Panc1 (cell line): Measurements from ENCODE around the gene PPFIA1. TPM values are rescaled to one million over a fixed set of nuclear protein-coding genes. Genes with fewer than 3 reads are reported as not detected.

Source experiments
- ATAC-seq: fragments of 200-7000 bp; cut with Tn5 transposase; 2 replicates; pipeline ENCODE4 v1.9.1; 2020; ENCODE audit warnings: mild to moderate bottlenecking, moderate library complexity
- BruUV-seq: library from RNA; stranded (reverse); fragments of 400-500 nt; replicated peaks from 2 replicates; lab custom pipeline; 2021; lab: Mats Ljungman, UMichigan
- CTCF ChIA-PET: fragments of 300-600 bp; sonication (Branson Sonifier 250); formaldehyde crosslinking; loops from one replicate; lab custom pipeline; 2022; ENCODE audit warnings: antibody characterized with exemption; lab: Charles Lee
- POLR2A ChIA-PET: fragments of 300-600 bp; sonication (Branson Sonifier 250); formaldehyde crosslinking; loops from one replicate; lab custom pipeline; 2022; ENCODE audit warnings: antibody characterized with exemption; lab: Charles Lee
- DNase-seq: peaks from one replicate; pipeline ENCODE4 v3.0.0-alpha.2; 2010; ENCODE audit warnings: low read depth, low spot score
- H3K27ac ChIP-seq: 2 replicates; pipeline ENCODE4 v1.5.1; 2011; ENCODE audit warnings: mild to moderate bottlenecking, low read length, inconsistent platforms
- H3K27me3 ChIP-seq: fragments of 200-500 bp; sonication (Bioruptor generic); 2 replicates; pipeline ENCODE4 v1.6.0; 2014; ENCODE audit warnings: low read length, inconsistent platforms; ENCODE audit not compliant: control insufficient read depth, insufficient read depth
- H3K36me3 ChIP-seq: fragments of 200-500 bp; sonication (Bioruptor generic); 2 replicates; pipeline ENCODE4 v1.5.1; 2014; ENCODE audit warnings: inconsistent platforms, mild to moderate bottlenecking, low read length, moderate library complexity; ENCODE audit not compliant: control insufficient read depth, insufficient read depth
- H3K4me1 ChIP-seq: 2 replicates; pipeline ENCODE4 v1.5.1; 2011; ENCODE audit warnings: inconsistent platforms, mild to moderate bottlenecking, low read length, moderate library complexity; ENCODE audit not compliant: control insufficient read depth, insufficient read depth
- H3K4me3 ChIP-seq, 2 experiments: 2 replicates each; pipeline ENCODE4 v1.5.1; 2011 to 2012; ENCODE audit warnings: low read depth in 2 of 2, low read length in 2 of 2, mild to moderate bottlenecking in 2 of 2, inconsistent platforms in 1 of 2, moderate library complexity in 1 of 2
- H3K9me3 ChIP-seq: fragments of 200-500 bp; sonication (Bioruptor generic); 2 replicates; pipeline ENCODE4 v1.5.1; 2014; ENCODE audit warnings: low read depth, mild to moderate bottlenecking, inconsistent platforms, low read length, moderate library complexity; ENCODE audit not compliant: control insufficient read depth, insufficient read depth
- CTCF ChIP-seq: fragments of 450-650 bp; IDR thresholded peaks from 2 replicates; pipeline ENCODE4 v1.5.1; 2017; ENCODE audit warnings: mild to moderate bottlenecking
- POLR2AphosphoS5 ChIP-seq: IDR thresholded peaks from 2 replicates; pipeline ENCODE4 v1.6.1; 2012; ENCODE audit warnings: mild to moderate bottlenecking, low read depth, low read length, moderate library complexity
- REST ChIP-seq, 2 experiments: IDR thresholded peaks; 2 replicates each; pipeline ENCODE4 v1.6.1; 2011 to 2012; ENCODE audit warnings: low read depth in 2 of 2, control low read depth in 1 of 2, low read length in 1 of 2, mild to moderate bottlenecking in 1 of 2, moderate library complexity in 1 of 2; ENCODE audit not compliant: insufficient read depth in 1 of 2
- SIN3A ChIP-seq: IDR thresholded peaks from 2 replicates; pipeline ENCODE4 v1.6.1; 2012; ENCODE audit warnings: low read depth, mild to moderate bottlenecking, low read length, moderate library complexity, borderline replicate concordance; ENCODE audit not compliant: insufficient read depth
- TCF7L2 ChIP-seq: IDR thresholded peaks from 2 replicates; pipeline ENCODE4 v1.6.1; 2011; ENCODE audit warnings: mild to moderate bottlenecking, low read depth, low read length, inconsistent platforms
- in situ Hi-C: cut with HindIII; loops from 2 replicates; pipeline ENCODE4 v1.10.0; 2016; ENCODE audit warnings: low sequenced_read_pairs, low pct_unique_long_range_greater_than_20kb
- intact Hi-C: fragments of 100-400 bp; cut with micrococcal nuclease; formaldehyde crosslinking; loops from one replicate; pipeline ENCODE4 v1.10.0; 2022; ENCODE audit not compliant: unreplicated experiment
- total RNA-seq: library from RNA; stranded (reverse); gene quantifications from one replicate; pipeline ENCODE4 v1.2.1, GENCODE V29; 2021; ENCODE audit not compliant: unreplicated experiment

Gene PPFIA1
- total RNA-seq, 1 experiment from 2014 or later, result 101 TPM

GRCh38 chr11:70323806-70324205 lies 53.3 kb downstream of the PPFIA1 start:
- no peak overlapping the region for H3K27ac ChIP-seq
- DNase-seq (no peak), ATAC-seq (no peak)
- no peak overlapping the region for H3K4me3 ChIP-seq
- no peaks in the 10 kb centered on the region for H3K9me3 ChIP-seq
- BruUV-seq, result no TSS peak
- ChIA-PET CTCF (no interaction called here), POLR2A (no interaction called here)
- no peaks in the 10 kb centered on the region for H3K27me3 ChIP-seq
- intact Hi-C loops (no loop called here), in situ Hi-C loops (no loop called here)
- peaks cover 17% of the 10 kb centered on the region for H3K36me3 ChIP-seq
- no peak for TF ChIP-seq CTCF
- no peak for TF ChIP-seq REST (IDR thresholded peaks at IDR 0.05; ENCODE audit: insufficient read depth in 1 of 2, low read depth in 2 of 2, low read length in 1 of 2)
- no peak for TF ChIP-seq TCF7L2
- TF ChIP-seq POLR2AphosphoS5, result no peak
- no peaks in the 10 kb centered on the region; the same call in 1 of the 2 replicates for H3K4me1 ChIP-seq

GRCh38 chr11:70324376-70325115 lies 54.1 kb downstream of the PPFIA1 start:
- TF ChIP-seq CTCF (no peak), SIN3A (no peak), TCF7L2 (no peak), POLR2AphosphoS5 (no peak), REST (IDR thresholded peaks at IDR 0.05; ENCODE audit: insufficient read depth in 1 of 2, low read depth in 2 of 2, low read length in 1 of 2) (no peak)
- no TSS peak for BruUV-seq
- in situ Hi-C loops (no loop called here), intact Hi-C loops (no loop called here)
- no peaks in the 10 kb centered on the region for H3K27me3 ChIP-seq
- H3K4me3 ChIP-seq, result no peak overlapping the region
- no peaks in the 10 kb centered on the region for H3K9me3 ChIP-seq
- H3K27ac ChIP-seq, result no peak overlapping the region
- ChIA-PET POLR2A (no interaction called here), CTCF (no interaction called here)
- DNase-seq, result no peak
- H3K36me3 ChIP-seq, result peaks cover 17% of the 10 kb centered on the region
- no peaks in the 10 kb centered on the region; the same call in 1 of the 2 replicates for H3K4me1 ChIP-seq
- no peak for ATAC-seq
